GM18867 (cell line): ENCODE results near the gene TLCD3B.
"Not testable (repeated sequence)": the region's sequence is repeated elsewhere in the genome, so short reads cannot be mapped to it uniquely, and the experiment has no call there.

Experiments used
- ATAC-seq: cut with Tn5 transposase; IDR thresholded peaks from one replicate; pipeline ENCODE4 v1.9.1; 2021; ENCODE audit warnings: mild to moderate bottlenecking, moderate library complexity; ENCODE audit not compliant: unreplicated experiment

The TLCD3B gene

DNA sequence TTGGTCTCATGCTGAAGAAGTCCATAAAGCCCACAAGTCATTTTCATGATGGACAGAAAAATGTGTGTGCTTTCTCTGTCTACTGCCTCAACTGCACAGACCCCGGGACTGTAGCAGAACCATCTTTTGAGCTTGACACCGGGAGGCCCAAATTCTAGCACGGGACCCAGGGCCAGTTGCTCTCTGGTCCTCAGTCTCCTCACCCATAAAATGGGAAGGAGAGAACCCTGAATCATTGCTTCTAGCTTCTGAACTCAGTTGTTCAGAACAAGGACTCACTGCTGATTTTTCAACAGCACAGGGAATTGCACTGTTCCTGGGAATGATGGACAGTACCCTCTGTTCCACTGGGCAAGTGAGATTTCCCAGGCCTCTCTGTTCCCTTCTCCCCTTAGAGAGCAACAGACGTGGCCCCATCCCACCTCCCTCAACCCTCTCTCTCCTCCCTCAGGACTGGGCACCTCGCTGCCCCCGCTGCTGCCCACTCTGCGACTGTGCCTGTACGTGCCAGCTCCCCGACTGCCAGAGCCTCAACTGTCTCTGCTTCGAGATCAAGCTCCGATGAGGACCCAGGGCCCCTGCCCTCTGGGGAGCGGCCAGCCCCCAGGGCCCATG lies 32.3 kb upstream of the TLCD3B start:
- ATAC-seq: no peak

DNA sequence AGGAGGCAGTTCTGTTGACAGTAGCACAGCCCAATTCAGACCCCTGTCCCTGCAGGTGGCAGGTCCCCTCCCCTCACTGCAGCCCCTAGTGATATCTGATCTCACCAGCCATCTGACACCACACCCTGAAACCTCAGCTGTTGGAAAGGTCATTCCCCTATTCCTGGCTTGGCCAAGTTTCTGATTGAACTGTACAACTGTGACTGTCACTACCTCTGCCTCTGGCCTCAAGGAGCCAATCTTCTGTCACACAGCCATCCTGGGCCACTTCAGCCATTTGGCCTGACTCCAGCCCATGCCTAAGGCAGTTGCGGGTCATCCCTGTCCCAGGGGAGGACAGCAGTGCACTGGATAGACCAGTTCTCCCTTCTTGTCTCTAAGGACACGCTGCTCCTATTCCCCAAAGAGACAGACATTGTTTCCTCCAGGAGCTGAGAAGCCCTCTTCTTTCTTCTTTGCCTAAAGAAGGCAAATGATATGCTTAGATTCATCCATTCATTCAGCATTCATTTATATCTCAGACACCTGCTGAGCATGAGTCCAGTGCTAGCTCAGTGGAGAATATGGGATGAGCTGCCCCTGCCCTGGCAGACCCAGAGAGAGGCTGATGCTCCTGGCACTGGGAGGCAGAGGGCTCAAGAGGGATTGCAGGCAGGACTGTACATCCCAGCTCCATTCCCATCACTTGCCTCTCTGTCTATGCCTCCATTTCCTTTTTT lies 29.9 kb upstream of the TLCD3B start:
- no peak for ATAC-seq

- ATAC-seq: no peak
Observed at GRCh38 chr16:30060346-30060745, 29.3 kb upstream of the TLCD3B start.

- no peak for ATAC-seq
Observed at GRCh38 chr16:30054959-30055553, 24.0 kb upstream of the TLCD3B start.

DNA sequence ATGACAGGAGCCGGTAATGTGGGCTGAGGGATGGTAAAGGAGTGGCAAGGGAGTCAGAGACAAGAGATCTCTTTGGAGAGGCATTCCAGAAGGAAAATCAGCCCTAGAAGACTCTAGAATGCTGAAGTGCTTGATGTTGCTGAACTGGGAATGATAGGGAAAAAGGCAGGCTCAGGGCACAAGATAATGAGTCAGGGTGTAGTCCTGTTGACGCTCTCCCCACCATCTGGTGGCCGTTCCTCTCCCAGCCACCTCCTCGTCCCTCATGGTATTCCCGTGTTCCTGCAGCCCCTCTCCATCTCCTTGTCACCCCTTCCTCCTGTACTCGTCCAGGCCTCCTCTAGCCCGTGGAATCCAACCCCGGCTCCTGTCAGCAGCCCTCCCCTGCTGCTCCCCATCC lies 23.4 kb upstream of the TLCD3B start:
- ATAC-seq: no peak

GRCh38 chr16:30053376-30054015 lies 22.4 kb upstream of the TLCD3B start:
- no peak for ATAC-seq

GRCh38 chr16:30052671-30053372 lies 21.8 kb upstream of the TLCD3B start:
- peak; percentile 76 for ATAC-seq

- no peak for ATAC-seq
Observed at GRCh38 chr16:30051518-30051917, 20.4 kb upstream of the TLCD3B start.

GRCh38 chr16:30049871-30050270 lies 18.8 kb upstream of the TLCD3B start:
- ATAC-seq: no peak

DNA sequence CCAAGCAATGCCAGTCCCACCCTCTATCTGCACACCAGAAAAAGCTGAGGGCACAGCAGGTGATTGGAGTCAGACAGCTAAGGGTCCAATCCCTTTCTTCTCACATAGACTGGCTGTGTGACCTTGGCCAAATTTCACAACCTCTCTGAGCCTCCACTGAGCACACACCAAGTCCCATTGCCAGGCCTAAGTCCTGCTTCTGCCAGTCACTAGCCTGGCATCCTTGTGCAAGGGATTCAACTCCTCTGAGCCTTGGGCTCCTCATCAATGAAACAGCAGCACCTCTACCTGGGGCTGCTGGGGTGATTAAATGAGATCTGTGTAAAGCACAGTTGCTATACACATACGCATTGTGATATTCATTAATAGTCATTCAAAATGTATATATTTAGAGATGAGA lies 15.5 kb upstream of the TLCD3B start:
- no peak for ATAC-seq

DNA sequence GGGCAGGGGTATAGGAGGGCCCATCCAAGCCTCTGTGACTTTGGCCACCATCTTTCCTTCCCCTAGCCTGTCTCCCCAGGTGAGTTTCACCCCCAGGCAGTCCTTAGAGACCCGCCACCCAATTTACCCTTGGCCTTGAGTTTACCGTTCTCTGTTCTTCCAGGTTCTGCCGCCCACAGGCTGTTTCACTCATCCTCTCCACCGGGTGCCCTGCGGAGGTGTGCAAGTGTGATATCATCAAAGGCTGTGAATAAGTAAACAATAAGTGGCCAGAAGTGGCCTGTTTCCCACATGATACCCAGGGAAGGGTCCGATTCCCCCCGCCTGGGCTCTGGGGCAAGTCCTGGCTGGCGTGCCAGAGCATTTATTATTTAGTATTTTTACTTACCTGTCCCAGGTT lies 15.1 kb upstream of the TLCD3B start:
- no peak for ATAC-seq

- no peak for ATAC-seq
Observed at GRCh38 chr16:30041841-30042240, 10.8 kb upstream of the TLCD3B start.

DNA sequence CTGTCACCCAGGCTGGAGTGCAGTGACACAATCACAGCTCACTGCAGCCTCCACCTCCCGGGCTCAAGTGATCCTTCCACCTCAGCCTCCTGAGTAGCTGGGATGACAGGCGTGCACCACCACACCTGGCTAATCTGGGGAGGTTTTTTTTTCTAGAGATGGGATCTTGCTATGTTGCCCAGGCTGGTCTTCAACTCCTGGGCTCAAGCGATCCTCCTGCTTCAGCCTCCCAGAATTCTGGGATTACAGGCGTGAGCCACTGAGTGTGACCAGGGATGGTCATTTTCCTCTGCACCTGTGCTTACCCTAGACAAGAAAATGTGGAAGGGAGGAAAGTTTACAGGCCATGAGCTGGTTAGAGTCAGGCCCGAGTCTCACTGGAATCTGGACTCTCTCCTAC lies 9.6 kb upstream of the TLCD3B start:
- ATAC-seq: not testable (repeated sequence)

DNA sequence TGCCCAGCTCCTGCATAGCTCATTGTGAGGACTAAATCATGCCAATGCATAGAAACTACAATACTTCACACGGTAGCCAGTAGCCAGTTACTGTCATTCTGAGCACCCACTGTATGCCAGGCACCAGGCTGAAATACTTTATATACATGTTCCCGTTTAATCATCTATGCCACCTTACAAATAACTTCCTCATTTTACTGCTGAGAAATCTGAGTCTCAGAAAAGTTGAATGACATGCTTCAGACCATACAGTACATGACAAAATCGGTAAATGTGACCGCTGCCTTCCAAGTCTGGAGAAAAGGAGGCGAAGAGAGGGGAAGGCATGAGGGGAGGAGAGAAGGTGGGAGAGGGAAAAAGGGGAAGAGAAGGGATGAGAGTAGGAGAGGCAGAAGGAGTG lies 9.2 kb upstream of the TLCD3B start:
- ATAC-seq: no peak

GRCh38 chr16:30033270-30033669 lies 2.2 kb upstream of the TLCD3B start:
- ATAC-seq: no peak

DNA sequence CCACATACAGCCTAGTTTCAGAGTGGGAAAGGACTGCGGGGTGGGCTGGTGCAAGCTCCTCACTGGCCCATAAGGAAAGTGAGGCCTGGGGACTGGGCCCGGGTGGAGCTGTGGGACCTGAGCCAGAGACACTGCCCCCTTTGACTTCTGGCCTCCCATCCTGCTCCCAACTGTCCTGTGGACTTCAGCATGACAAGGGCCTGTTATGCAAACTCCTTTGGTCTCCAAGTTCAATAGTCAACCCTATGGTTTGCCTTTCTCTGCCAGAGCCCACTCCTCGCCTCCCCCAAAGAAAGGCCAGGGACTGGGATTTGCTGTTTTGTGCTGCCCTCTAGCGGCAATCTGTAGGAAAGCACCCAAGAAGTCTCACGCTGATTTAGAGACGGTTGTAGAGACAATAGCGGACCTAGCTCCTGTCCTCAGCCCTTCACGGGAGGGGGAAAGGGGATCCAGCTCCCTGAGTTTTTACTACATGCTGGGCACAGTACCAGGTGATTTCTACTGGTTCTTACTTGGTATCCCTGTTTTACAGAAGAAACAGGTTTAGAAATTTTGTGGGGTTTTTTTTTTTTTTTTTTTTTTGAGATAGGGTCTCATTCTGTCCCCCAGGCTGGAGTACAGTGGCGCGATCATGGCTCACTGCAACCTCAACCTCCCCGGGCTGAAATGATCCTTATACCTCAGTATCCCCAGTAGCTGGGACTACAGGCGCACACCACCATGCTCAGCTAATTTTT lies 1.2 kb upstream of the TLCD3B start:
- ATAC-seq: no peak

GRCh38 chr16:30031477-30031918 lies 427 bp upstream of the TLCD3B start:
- ATAC-seq: no peak

DNA sequence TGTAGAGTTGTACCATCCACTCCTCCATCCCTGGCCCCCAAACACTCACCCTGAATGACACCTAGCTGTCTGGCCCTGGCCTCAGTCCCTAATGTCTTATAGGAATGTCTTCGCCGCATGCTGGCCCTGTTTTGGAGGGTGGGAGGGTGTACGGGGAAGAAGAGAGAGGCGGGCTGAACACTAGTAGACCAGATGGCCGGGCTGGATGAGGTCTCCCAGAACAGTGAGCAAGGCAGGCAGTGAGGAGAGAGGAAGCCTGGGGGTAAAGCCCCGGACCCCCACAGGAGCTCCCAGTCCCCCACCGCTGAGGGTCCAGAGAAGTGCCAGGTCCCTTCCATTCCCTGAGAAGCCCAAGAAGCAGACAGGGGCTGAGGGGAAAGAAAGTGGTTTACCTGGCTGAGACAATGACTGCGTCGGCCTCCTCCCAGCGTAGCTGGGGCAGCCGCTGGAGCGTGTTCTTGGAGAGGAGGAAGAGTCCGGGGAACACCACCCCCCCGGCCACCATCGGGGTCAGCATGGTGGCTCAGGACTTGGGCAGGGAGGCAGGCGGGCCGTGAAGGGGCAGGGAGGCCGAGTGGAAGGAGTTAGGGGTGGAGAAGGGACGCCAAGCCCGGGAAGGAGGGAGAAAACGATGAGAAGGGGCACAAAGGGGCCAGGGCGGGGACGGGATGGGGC lies 923 bp downstream of the TLCD3B start:
- ATAC-seq: no peak

DNA sequence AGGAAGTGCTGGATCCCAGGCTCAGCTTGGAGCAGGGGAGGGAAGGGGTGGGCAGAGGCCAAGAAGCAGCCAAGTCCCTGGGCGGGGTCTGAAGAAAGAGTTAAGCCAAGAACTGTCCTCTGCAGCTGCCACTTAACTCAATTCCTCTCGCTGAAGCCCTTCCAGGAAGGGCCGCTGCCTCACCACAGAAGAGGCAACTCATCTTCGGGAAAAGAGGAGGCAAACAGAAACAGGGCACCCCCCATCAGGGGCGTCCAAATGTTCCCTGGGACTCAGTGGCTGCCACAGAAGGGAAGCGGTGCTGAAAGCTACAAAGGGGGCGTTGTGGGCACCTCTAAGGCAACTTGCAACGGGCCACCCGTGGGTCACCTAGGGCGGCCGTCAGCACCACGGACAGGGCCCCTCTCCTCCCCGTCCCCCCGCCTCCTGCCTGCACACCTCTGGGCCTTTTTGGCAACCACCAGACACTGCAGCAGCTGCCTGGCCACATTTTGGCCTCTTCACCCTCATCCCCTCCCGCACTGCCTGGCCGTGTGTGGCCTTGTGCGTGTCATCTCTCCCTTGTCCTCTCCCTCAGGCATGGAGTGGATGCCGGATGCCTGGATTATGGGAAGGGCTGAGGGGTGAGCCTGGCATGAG lies 2.5 kb downstream of the TLCD3B start:
- no peak for ATAC-seq
